Activated T-cell treated with anti-CD3 and anti-CD28 coated beads for 1 hour (primary cell): ENCODE data around the gene CTDP1.

Experiments used
- DNase-seq: peaks from one replicate; pipeline ENCODE4 v3.0.0-alpha.2; 2020; ENCODE audit warnings: low read depth

The CTDP1 gene

DNA sequence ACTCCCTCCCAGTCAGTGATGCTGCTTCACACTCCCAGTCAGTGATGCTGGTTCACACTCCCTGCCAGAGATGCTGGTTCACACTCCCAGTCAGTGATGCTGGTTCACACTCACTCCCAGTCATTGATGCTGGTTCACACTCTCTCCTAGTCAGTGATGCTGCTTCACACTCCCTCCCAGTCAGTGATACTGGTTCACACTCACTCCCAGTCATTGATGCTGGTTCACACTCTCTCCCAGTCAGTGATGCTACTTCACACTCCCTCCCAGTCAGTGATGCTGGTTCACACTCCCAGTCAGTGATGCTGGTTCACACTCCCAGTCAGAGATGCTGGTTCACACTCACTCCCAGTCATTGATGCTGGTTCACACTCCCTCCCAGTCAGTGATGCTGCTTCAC lies 83.8 kb downstream of the CTDP1 start:
- no peak for DNase-seq

- no peak for DNase-seq
These were observed 84.5 kb downstream of the CTDP1 start for GRCh38 chr18:79764131-79764530.

DNA sequence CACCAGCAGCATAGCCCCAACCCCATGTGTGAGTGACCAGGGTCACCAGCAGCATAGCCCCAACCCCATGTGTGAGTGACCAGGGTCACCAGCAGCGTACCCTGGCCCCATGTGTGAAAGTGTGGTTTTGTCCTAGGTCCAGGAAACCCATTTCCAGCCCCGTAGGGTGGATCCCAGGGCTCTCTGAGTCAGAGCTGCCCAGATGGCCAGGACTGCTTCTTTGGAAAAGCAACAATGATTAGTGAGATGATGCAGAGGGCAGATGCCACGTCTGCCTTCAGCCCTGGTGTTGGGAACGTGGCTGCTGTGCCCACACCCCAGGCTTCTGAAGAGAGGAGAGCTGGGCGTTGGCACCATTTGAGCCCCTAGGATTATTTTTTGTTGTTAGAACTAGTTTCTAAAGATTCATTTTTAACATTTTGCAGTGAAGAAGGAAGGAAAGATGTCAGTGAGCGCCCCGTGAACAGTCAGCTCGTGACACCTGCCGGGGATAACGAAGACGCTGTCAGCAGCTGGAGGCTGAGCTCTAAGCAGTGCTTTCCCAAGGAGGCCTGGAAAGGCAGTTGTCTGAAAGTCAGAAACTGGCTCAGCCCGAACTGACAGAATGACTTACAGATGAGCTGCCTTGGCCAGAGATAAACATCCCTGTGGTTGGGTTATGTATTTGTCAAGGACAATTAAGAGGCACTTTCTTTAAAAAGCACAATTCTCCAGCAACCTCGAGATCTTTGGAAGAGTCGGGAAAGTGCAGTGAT lies 86.1 kb downstream of the CTDP1 start:
- no peak for DNase-seq

- no peak for DNase-seq
These were observed 86.7 kb downstream of the CTDP1 start for GRCh38 chr18:79766308-79766707.

- DNase-seq, result no peak
These were observed 89.1 kb downstream of the CTDP1 start for GRCh38 chr18:79768745-79769144.

- DNase-seq, result no peak
These were observed 90.3 kb downstream of the CTDP1 start for GRCh38 chr18:79769698-79770500.

- no peak for DNase-seq
These were observed 90.9 kb downstream of the CTDP1 start for GRCh38 chr18:79770501-79770815.

DNA sequence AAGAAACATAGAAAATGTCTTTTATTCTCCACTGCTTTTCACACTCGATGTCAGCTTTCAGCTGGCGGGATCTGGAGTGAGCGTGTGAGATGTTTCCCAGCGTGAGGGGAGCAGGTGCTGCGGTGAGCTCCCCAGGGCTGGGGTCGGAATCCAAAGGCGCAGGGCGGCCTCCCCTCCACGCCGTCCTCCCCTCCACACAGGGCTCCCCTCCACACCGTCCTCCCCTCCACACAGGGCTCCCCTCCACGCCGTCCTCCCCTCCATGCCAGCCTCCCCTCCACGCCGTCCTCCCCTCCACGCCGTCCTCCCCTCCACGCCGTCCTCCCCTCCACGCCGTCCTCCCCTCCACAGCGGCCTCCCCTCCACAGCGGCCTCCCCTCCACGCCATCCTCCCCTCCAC lies 91.2 kb downstream of the CTDP1 start:
- no peak for DNase-seq

- no peak for DNase-seq
These were observed 92.0 kb downstream of the CTDP1 start for GRCh38 chr18:79771446-79772107.

DNA sequence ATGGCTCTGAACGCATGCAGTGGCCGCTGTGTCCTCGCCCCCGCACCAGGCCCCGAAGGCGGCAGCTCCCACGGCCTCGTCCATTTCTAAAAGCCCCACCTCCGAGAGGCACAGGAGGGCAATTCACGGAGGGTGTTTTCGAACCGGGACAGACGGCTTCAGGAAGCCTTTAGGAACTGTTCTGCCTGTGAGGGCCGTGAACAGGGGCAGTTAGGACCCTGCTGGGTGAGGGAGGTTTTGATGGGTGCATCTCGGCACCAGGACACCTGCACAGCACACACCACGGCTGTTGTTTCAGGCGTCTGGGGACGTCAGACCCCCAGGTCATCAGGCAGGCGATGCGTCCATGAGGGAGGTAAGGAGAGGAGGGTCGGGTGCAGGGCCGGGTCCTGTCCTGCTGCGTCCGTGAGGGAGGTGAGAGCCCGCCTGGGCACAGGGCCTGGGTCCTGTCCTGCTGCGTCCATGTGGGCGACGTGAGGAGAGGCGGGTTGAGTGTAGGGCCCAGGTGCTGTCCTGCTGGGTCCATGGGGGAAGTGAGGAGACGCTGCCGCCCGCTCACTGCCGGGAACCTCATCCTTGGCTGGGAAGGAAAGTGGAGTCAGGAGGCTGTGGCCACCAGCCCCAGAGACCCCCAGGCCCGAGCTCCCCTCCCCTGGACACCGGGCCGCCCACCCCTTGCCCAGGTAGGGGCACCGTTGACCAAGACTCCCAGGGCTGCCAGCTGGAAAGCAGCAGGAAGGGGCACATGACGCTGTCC lies 92.7 kb downstream of the CTDP1 start:
- no peak for DNase-seq

GRCh38 chr18:79772865-79773696 lies 93.5 kb downstream of the CTDP1 start:
- no peak for DNase-seq

DNA sequence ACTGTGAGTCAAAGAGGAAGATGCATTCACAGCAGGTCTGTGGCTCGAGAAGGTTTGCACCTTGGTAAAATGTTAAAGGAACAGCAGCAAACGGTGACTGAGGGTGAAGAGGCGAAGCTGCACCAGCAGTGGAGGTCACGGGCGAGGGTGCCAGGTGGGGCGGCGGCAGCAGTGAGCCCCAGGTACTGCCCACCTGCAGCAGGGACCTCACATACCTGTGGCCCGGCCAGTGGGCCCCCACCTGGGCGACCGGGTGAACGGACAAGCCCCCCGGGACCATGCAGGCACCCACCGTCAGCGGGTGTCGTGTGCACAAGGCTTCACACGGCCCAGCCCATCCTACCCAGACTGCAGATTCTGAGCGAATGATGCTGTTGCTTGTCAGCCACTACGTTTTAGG lies 94.5 kb downstream of the CTDP1 start:
- DNase-seq, result no peak

DNA sequence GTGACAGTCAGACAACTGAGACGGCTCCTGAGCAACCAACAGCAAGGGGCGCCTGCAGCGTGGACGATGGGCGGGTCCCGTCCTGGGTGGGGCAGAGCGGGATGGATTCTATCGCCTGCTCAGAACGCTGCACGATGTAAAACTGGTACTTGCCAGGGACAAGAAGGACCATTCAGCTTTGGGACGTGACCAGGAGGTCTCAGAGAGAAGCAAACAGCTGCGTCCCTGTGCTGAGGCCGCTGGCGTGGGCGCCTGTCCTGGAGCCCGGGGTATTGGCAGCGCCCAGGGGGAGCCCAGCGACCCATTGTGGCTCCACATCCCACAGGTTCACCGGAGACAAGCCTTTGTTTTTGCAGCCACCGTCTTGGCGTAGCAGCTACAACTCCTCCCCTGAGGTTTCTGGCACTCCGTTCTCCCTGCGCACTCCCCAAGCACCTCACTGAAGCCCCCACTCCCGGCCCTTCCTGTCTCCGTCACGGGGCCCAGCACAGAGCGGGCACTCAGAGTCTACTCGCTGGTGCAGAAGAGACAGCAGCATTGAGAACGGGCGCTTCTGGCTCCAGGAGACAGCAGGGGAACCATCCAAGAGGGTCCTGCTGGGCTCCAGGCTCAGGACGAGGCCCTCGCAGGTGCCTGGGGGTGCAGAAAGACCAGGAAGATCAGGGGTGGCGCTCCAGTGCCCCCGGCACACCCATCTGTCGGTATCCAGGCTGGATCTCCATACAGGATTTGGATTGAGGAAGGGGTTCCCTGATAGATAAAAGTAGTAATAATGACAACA lies 96.0 kb downstream of the CTDP1 start:
- no peak for DNase-seq

DNA sequence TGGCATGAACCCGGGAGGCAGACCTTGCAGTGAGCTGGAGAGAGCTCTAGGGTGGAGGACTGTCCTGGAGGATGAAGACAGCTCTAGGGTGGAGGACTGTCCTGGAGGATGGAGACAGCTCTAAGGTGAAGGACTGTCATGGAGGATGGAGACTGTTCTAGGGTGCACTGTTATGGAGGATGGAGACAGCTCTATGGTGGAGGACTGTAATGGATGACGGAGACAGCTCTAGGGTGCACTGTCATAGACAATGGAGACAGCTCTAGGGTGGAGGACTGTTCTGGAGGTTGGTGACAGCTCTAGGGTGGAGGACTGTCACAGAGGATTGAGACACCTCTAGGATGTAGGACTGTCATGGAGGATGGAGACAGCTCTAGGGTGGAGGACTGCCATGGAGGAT lies 97.1 kb downstream of the CTDP1 start:
- DNase-seq, result no peak

- DNase-seq, result no peak
These were observed 98.7 kb downstream of the CTDP1 start for GRCh38 chr18:79778291-79778791.

GRCh38 chr18:79779021-79779699 lies 99.6 kb downstream of the CTDP1 start:
- DNase-seq, result no peak

DNA sequence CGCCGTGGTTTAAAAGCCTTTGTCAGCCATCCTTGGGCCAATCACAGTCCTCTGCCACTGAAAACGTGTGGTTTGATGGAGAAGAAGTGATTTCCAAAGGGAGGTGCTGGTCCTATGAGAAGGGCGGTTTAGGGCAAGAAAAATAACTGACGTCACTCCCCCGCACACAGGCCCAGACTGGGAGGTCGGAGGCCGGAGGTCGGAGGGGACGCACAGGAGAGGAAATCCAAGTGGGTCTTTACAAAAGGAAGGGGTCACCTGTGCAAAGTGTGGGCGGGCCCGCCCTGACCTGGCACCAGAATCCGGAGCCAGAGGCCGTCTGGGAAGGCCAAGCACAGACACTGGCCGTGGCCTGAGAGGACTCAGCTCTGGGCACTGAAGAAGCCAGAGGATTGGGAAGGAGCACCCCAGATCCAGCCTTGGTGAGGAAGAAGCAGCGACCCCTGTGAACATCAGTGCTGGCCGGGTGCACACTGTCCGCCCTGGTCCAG lies 100.1 kb downstream of the CTDP1 start:
- DNase-seq, result no peak

DNA sequence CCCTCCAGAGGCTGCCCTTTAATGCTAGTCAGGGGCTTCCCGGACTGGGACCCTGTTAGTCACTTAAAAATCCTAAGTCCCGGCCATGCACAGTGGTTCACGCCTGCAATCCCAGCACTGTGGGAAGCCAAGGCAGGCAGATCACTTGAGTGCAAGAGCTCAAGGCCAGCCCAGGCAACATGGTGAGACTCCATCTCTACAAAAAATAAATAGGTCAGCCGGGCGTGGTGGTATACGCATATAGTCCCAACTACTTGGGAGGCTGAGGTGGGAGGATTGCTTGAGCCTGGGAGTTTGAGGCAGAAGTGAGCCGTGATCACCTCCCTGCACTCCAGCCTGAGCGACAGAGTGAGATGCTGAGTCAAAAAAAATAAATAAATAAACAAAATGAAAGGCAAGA lies 100.9 kb downstream of the CTDP1 start:
- DNase-seq, result no peak

DNA sequence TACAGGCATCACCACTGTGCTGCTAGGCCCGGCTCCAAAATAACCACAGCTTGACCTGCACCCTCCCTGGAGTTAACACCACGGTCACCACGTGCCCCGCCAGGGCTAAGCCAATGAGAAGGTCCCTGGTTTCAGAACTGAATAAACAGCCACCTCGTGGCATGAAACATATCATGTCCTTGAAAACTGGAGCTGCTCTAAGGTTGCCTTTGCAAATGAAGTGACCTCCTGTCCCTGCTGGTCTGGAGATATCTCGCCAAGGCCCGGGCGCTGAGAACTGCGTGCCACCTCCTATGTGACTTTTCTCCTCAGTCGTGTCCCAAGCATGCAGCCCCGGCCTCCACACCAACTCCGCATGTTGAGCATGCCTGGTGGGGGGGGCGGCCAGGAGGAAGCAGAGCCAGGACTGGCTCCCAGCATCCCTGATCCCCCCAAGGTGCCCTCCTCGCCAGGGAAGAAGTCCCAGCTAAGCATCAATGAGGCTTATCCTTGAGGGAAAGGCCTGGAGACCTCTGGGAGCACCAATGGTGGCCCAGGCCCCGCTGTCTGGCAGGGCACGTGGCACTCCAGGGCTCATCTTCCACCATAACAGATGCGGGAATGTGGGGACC lies 101.8 kb downstream of the CTDP1 start:
- no peak for DNase-seq
